Cardiac fibroblast (primary cell): ENCODE results near the gene PIGP.
A peak's percentile ranks its signal among the peaks of the same experiment; 100 is the strongest.
"Not testable (repeated sequence)": the region's sequence is repeated elsewhere in the genome, so short reads cannot be mapped to it uniquely, and the experiment has no call there.

ENCODE experiments used
- DNase-seq, 2 donors: peaks; one replicate each; pipeline versions ENCODE4 v3.0.0 to v3.0.0-alpha.2; 2010; ENCODE audit warnings: low read depth in 2 of 2
- H3K4me3 ChIP-seq, 2 donors: replicated peaks in 1 of 2; 1 replicate in 1 of 2; 2 replicates in 1 of 2; pipeline ENCODE4 v1.5.1; 2011; ENCODE audit warnings: low read depth in 2 of 2, low read length in 2 of 2, mild to moderate bottlenecking in 2 of 2, moderate library complexity in 1 of 2
- CTCF ChIP-seq: IDR thresholded peaks from one replicate; pipeline ENCODE4 v1.5.1; 2011; ENCODE audit warnings: low read depth, mild to moderate bottlenecking, low read length, inconsistent platforms

PIGP gene

DNA sequence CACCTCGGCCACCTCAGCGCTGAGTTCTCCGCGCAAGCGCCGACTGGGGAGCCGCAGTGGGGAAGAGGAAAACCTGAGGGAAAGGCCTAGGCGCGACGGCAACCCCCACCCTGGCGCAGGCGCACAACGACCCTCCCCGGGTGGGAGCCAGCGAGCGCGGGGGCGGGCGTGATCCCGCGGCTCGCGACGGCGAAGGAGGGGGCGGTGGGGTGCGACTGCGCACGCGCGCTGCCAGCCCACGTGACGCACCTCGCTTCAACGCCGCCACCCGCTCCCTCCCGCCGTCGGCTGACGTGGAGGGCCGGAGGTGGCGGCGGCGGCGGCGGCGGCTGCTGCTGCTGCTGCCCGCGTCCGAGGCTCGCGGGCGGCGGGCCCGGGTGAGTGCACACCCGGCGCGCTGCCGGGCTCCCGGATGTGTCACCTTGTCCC, at the start of gene PIGP, which contains the start of gene TTC3:
Gene PIGP (minus strand): TSS at position 84 of the 429 bp plus-strand sequence. CDS start 556 bp downstream, outside the sequence.
Gene TTC3 (plus strand): TSS at position 267 of the 429 bp plus-strand sequence. CDS start 14,004 bp downstream, outside the sequence.
- no peak for TF ChIP-seq CTCF
- DNase-seq: peak; percentile 94 to 97
- H3K4me3 ChIP-seq: peak within 1 kb of the TSS; percentile 97 to 98

DNA sequence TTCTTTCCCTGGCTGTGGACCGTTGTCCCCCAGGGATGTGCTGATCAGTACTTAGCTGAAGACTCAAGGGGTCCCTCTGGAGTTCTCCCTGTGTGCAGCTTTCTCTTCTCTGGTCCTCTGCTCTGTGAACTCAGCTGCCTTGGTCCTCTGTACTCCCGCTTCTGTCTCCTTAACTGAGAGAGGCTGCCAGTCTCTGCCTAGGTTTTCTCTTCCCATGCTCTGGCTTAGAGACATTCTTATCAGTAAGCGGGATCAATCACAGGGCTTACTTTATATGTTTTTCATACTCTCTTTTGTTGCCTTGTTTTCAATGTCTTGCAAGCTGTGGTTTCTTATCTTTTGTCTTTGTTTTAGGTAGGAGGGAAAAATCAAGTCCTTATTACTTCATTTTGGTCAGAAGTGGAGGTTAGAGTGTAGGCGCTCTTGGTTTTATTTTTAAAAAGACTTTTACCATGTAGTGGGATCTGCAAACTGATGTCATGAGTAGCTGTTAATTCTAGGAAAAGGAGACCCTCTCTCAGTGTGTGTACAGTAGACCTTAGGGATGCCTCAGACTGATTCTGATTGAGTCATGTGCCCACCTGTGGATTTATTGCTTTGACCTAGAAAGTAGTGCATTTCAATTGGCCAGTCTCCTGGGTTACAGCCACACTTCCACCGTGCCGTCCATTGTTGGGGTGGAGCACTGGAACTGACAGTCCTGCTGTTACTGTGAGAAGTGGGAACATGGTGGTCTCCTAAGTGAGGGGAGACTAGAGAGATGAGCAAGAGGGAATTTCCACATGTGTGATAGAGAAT, 46.7 kb upstream of the PIGP start:
- no peak for DNase-seq
- TF ChIP-seq CTCF: no peak

GRCh38 chr21:37118187-37118826, 45.4 kb upstream of the PIGP start:
- TF ChIP-seq CTCF: no peak
- DNase-seq: no peak
- no peak overlapping the region for H3K4me3 ChIP-seq

More for the DNA sequence above, 46.7 kb upstream of the PIGP start:
- H3K4me3 ChIP-seq: no peak overlapping the region

DNA sequence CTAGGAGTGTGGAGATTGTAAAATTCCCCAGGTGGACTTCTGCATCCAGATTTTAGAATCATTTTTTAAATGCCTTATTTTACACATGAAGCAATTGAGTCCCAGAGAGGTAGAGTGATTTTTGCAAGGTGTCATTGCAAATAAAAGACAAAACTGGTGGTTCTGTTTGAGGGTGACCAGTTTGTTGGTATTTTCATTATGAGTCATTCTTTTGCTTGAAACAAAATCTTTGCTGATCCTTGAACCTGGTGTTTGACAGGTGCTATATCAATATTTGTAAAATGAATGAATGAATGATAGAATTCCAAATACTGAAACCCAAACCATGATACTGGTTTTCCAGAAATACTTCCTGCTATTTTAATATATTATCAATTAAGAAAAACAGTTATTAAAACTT, 44.3 kb upstream of the PIGP start:
- no peak for DNase-seq
- no peak overlapping the region for H3K4me3 ChIP-seq
- TF ChIP-seq CTCF: no peak

GRCh38 chr21:37116459-37116858, 43.6 kb upstream of the PIGP start:
- not testable (repeated sequence) for H3K4me3 ChIP-seq
- peak in 1 of 2 donors; percentile 17 for DNase-seq

- not testable (repeated sequence) for DNase-seq, H3K4me3 ChIP-seq
Measured at GRCh38 chr21:37114301-37114700, 41.4 kb upstream of the PIGP start.

- H3K4me3 ChIP-seq, DNase-seq: not testable (repeated sequence)
Measured at GRCh38 chr21:37111029-37111428, 38.2 kb upstream of the PIGP start.

- TF ChIP-seq CTCF: no peak
- H3K4me3 ChIP-seq: no peak overlapping the region
- no peak for DNase-seq
Measured at GRCh38 chr21:37106998-37107397, 34.1 kb upstream of the PIGP start.

DNA sequence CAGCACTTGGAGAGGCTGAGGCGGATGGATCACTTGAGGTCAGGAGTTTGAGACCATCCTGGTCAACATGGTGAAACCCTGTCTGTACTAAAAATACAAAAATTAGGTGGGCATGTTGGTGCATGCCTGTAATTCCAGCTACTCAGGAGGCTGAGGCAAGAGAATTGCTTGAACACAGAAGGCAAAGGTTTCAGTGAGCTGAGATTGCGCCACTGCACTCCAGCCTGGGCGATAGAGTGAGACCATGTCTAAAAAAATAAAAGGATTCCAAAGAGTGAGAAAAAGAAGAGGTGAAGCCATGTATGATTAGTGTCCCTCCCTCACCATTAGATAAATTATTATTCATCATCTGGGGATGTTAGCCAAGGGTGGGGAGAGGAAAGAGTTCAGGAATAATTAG, 29.9 kb upstream of the PIGP start:
- H3K4me3 ChIP-seq, DNase-seq: not testable (repeated sequence)
